GM23338 (cell line): ENCODE data around the gene DLG2.

Experiments
- POLR2AphosphoS5 ChIP-seq: IDR thresholded peaks from 2 replicates; pipeline ENCODE4 v1.6.1; 2016; ENCODE audit warnings: antibody characterized with exemption, low read depth
- TF ChIP-seq, protein P1 (sequence below): IDR thresholded peaks from one replicate; pipeline ENCODE4 v1.6.1; 2018; ENCODE audit warnings: antibody characterized with exemption; ENCODE audit not compliant: unreplicated experiment

DNA sequence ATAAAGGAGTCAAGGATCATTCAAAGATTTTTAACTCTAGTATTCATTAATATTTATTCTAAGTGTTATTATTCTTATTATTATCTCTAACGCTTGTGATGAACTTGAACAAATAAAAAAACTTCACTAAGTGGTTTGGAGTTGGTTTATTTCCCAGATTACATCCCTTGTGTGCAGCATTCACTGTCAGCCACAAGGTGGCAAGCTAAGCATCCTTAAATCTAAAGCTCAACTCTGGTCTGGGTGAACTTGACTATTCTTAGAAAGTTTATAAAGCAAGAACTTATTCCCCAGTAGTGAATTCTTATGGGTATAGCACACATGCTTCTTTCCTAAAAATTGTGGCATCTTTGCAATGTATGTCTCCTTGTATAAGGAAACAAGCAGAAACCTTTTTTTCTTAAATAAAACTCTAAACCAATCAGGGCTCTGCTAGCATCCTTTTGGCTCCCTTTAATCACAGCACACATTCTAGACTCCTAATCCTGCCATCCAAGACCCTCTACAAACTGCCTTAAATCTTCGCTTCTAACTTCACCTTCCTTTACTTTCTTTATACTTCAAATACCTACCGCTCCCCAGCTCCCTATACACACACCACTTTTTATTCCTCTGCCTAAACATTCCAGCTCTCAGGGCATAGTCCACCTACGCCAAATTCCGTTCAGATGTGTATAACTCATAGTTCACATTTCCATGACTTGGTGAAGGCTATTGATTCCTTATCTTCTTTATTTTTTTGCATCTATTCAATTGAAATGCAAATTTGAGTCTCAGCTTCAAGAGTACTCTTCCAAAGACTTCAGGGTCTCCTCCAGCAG lies 1068.8 kb downstream of the DLG2 start:
- no peak for TF ChIP-seq POLR2AphosphoS5
- TF ChIP-seq, protein P1, sequence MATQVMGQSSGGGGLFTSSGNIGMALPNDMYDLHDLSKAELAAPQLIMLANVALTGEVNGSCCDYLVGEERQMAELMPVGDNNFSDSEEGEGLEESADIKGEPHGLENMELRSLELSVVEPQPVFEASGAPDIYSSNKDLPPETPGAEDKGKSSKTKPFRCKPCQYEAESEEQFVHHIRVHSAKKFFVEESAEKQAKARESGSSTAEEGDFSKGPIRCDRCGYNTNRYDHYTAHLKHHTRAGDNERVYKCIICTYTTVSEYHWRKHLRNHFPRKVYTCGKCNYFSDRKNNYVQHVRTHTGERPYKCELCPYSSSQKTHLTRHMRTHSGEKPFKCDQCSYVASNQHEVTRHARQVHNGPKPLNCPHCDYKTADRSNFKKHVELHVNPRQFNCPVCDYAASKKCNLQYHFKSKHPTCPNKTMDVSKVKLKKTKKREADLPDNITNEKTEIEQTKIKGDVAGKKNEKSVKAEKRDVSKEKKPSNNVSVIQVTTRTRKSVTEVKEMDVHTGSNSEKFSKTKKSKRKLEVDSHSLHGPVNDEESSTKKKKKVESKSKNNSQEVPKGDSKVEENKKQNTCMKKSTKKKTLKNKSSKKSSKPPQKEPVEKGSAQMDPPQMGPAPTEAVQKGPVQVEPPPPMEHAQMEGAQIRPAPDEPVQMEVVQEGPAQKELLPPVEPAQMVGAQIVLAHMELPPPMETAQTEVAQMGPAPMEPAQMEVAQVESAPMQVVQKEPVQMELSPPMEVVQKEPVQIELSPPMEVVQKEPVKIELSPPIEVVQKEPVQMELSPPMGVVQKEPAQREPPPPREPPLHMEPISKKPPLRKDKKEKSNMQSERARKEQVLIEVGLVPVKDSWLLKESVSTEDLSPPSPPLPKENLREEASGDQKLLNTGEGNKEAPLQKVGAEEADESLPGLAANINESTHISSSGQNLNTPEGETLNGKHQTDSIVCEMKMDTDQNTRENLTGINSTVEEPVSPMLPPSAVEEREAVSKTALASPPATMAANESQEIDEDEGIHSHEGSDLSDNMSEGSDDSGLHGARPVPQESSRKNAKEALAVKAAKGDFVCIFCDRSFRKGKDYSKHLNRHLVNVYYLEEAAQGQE = peak; percentile 40
